ENCODE data around the gene FAT4. TPM values are rescaled to one million over a fixed set of nuclear protein-coding genes. Genes with fewer than 3 reads are reported as not detected.
A peak's percentile ranks its signal among the peaks of the same experiment; 100 is the strongest.

Gene FAT4
- polyA plus RNA-seq (ENCODE audit: insufficient read length in 4 of 4) = 10 to 100 TPM; 26.5 to 31.0 (median 29.9) TPM

GRCh38 chr4:125314676-125315575 is at the start of gene FAT4:
Gene FAT4 (plus strand): TSS chr4:125314955. CDS start chr4:125316412, 1,457 bp downstream.
- peak; percentile 88 to 95 (median 93) for DNase-seq (ENCODE audit: low read depth in 4 of 4, low spot score in 2 of 4)

- no peak for DNase-seq (ENCODE audit: low read depth in 4 of 4, low spot score in 2 of 4)
Measured at GRCh38 chr4:125265846-125266245, 48.9 kb upstream of the FAT4 start.

GRCh38 chr4:125266901-125267604 is 47.7 kb upstream of the FAT4 start:
- no peak for DNase-seq (ENCODE audit: low read depth in 4 of 4, low spot score in 2 of 4)

GRCh38 chr4:125267630-125268029 is 47.1 kb upstream of the FAT4 start:
- no peak for DNase-seq (ENCODE audit: low read depth in 4 of 4, low spot score in 2 of 4)

GRCh38 chr4:125268068-125268755 is 46.5 kb upstream of the FAT4 start:
- DNase-seq (ENCODE audit: low read depth in 4 of 4, low spot score in 2 of 4) = no peak

- no peak for DNase-seq (ENCODE audit: low read depth in 4 of 4, low spot score in 2 of 4)
Measured at GRCh38 chr4:125276811-125277210, 37.9 kb upstream of the FAT4 start.

GRCh38 chr4:125277790-125278189 is 37.0 kb upstream of the FAT4 start:
- DNase-seq (ENCODE audit: low read depth in 4 of 4, low spot score in 2 of 4) = no peak

- no peak for DNase-seq (ENCODE audit: low read depth in 4 of 4, low spot score in 2 of 4)
Measured at GRCh38 chr4:125280892-125281403, 33.8 kb upstream of the FAT4 start.

GRCh38 chr4:125283707-125284279 is 31.0 kb upstream of the FAT4 start:
- DNase-seq (ENCODE audit: low read depth in 4 of 4, low spot score in 2 of 4) = peak in 2 of 4 donors; percentile 5 to 7

- DNase-seq (ENCODE audit: low read depth in 4 of 4, low spot score in 2 of 4) = no peak
Measured at GRCh38 chr4:125297116-125297515, 17.6 kb upstream of the FAT4 start.

- DNase-seq (ENCODE audit: low read depth in 4 of 4, low spot score in 2 of 4) = no peak
Measured at GRCh38 chr4:125303058-125303457, 11.7 kb upstream of the FAT4 start.

- DNase-seq (ENCODE audit: low read depth in 4 of 4, low spot score in 2 of 4) = no peak
Measured at GRCh38 chr4:125303821-125304220, 10.9 kb upstream of the FAT4 start.

GRCh38 chr4:125306112-125306511 is 8.6 kb upstream of the FAT4 start:
- DNase-seq (ENCODE audit: low read depth in 4 of 4, low spot score in 2 of 4) = no peak

- DNase-seq (ENCODE audit: low read depth in 4 of 4, low spot score in 2 of 4) = no peak
Measured at GRCh38 chr4:125306533-125306932, 8.2 kb upstream of the FAT4 start.

- no peak for DNase-seq (ENCODE audit: low read depth in 4 of 4, low spot score in 2 of 4)
Measured at GRCh38 chr4:125311503-125311902, 3.3 kb upstream of the FAT4 start.

- peak; percentile 82 to 94 (median 88) for DNase-seq (ENCODE audit: low read depth in 4 of 4, low spot score in 2 of 4)
Measured at GRCh38 chr4:125313497-125313896, 1.3 kb upstream of the FAT4 start.

GRCh38 chr4:125313989-125314667 is 627 bp upstream of the FAT4 start:
- peak in 1 of 4 donors; percentile 90 for DNase-seq (ENCODE audit: low read depth in 4 of 4, low spot score in 2 of 4)

GRCh38 chr4:125315576-125316400 is 1.0 kb downstream of the FAT4 start:
- peak in 1 of 4 donors; percentile 64 for DNase-seq (ENCODE audit: low read depth in 4 of 4, low spot score in 2 of 4)

GRCh38 chr4:125316401-125316790 is 1.6 kb downstream of the FAT4 start:
- DNase-seq (ENCODE audit: low read depth in 4 of 4, low spot score in 2 of 4) = no peak

Data from left renal cortex interstitium (tissue), 4 donors.